ENCODE measurements around the gene AXIN1. TPM values are rescaled to one million over a fixed set of nuclear protein-coding genes. Genes with fewer than 3 reads are reported as not detected.

AXIN1 gene
- total RNA-seq, 1 experiment from 2014 or later: 42.0 TPM

DNA sequence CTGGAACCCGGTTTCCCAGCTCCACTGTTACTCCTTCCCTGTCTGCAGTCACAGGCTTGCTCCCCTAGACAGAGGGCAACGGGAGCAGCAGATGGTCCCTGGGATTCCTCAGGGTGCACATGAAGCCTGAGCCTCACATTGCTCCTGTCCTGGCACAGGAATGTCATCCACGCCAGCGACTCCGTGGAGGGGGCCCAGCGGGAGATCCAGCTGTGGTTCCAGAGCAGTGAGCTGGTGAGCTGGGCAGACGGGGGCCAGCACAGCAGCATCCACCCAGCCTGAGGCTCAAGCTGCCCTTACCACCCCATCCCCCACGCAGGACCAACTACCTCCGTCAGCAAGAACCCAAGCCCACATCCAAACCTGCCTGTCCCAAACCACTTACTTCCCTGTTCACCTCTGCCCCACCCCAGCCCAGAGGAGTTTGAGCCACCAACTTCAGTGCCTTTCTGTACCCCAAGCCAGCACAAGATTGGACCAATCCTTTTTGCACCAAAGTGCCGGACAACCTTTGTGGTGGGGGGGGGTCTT lies 47.6 kb upstream of the AXIN1 start:
- Histone ChIP-seq H3K36me3 (ENCODE audit: low read depth) (no peaks in the 10 kb centered on the region), H4K20me1 (ENCODE audit: insufficient read depth) (no peaks in the 10 kb centered on the region), H3K4me2 (peak overlapping the region; percentile 85), H2AFZ (no peak overlapping the region), H3K79me2 (ENCODE audit: low read depth) (peaks cover 9% of the 10 kb centered on the region; the same call in 1 of the 2 replicates), H3F3A (ENCODE audit: insufficient read depth, low read depth) (peaks cover 59% of the 10 kb centered on the region), H3K9me3 (ENCODE audit: insufficient read depth, low read depth) (no peaks in the 10 kb centered on the region), H3K27ac (no peak overlapping the region), H3K4me3 (peak overlapping the region; percentile 99), H3K9me2 (ENCODE audit: insufficient read depth) (no peaks in the 10 kb centered on the region), H3K4me1 (replicated peaks; ENCODE audit: insufficient read depth) (peaks cover 20% of the 10 kb centered on the region), H3K27me3 (ENCODE audit: insufficient read depth, low read depth) (no peaks in the 10 kb centered on the region)
- POLR2A ChIA-PET (ENCODE audit: unreplicated experiment): no interaction called here
- no peak for DNase-seq
- CTCF ChIA-PET: no interaction called here
- BruUV-seq (replicated peaks): no TSS peak
- TF ChIP-seq, protein P1, sequence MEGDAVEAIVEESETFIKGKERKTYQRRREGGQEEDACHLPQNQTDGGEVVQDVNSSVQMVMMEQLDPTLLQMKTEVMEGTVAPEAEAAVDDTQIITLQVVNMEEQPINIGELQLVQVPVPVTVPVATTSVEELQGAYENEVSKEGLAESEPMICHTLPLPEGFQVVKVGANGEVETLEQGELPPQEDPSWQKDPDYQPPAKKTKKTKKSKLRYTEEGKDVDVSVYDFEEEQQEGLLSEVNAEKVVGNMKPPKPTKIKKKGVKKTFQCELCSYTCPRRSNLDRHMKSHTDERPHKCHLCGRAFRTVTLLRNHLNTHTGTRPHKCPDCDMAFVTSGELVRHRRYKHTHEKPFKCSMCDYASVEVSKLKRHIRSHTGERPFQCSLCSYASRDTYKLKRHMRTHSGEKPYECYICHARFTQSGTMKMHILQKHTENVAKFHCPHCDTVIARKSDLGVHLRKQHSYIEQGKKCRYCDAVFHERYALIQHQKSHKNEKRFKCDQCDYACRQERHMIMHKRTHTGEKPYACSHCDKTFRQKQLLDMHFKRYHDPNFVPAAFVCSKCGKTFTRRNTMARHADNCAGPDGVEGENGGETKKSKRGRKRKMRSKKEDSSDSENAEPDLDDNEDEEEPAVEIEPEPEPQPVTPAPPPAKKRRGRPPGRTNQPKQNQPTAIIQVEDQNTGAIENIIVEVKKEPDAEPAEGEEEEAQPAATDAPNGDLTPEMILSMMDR (conservative IDR thresholded peaks at IDR 0.05): no peak
- no peak for TF ChIP-seq EZH2 (IDR thresholded peaks at IDR 0.05; ENCODE audit: low read depth)
- intact Hi-C loops (cut with micrococcal nuclease; ENCODE audit: unreplicated experiment): loop anchor here (2.0 kb wide), 1 partner anchor 135 kb away; no protein-coding TSS in a partner anchor

DNA sequence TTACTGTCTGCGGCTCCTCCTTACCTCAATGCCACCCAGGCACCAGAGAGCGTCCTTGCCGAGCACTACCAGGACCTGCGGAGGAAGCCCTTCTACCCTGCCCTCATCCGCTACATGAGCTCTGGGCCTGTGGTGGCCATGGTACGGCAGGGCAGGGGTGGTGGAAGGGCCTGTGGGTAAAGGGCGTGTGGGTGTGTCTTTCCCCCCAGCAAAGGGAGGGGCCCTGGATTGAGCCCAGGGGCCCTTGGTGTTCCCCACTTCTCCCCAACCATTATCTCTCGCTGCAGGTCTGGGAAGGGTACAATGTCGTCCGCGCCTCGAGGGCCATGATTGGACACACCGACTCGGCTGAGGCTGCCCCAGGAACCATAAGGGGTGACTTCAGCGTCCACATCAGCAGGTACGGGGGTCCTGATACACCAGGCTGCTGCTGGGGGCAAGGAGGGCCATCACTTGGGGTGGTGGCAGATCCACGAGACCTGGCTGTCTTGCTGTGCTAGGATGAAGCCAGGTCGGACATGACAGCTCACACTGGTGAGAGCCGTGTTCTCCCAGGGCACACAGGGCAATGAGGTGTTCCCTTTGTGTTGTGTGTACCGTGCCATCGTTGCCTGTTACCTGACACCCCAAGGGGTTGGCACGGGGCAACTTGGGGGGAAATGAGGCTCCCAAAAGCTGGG lies 47.0 kb upstream of the AXIN1 start:
- Histone ChIP-seq H3F3A (ENCODE audit: insufficient read depth, low read depth) (peaks cover 62% of the 10 kb centered on the region), H3K36me3 (ENCODE audit: low read depth) (no peaks in the 10 kb centered on the region), H3K27me3 (ENCODE audit: insufficient read depth, low read depth) (no peaks in the 10 kb centered on the region), H2AFZ (no peak overlapping the region), H3K9me3 (ENCODE audit: insufficient read depth, low read depth) (no peaks in the 10 kb centered on the region), H4K20me1 (ENCODE audit: insufficient read depth) (no peaks in the 10 kb centered on the region), H3K9me2 (ENCODE audit: insufficient read depth) (no peaks in the 10 kb centered on the region), H3K27ac (no peak overlapping the region), H3K4me3 (no peak overlapping the region), H3K79me2 (ENCODE audit: low read depth) (peaks cover 9% of the 10 kb centered on the region; the same call in 1 of the 2 replicates), H3K4me1 (replicated peaks; ENCODE audit: insufficient read depth) (peaks cover 20% of the 10 kb centered on the region), H3K4me2 (no peak overlapping the region)
- POLR2A ChIA-PET (ENCODE audit: unreplicated experiment): no interaction called here
- CTCF ChIA-PET: no interaction called here
- BruUV-seq (replicated peaks): no TSS peak
- DNase-seq: no peak
- intact Hi-C loops (cut with micrococcal nuclease; ENCODE audit: unreplicated experiment): loop anchor here (2.0 kb wide), 1 partner anchor 135 kb away; no protein-coding TSS in a partner anchor
- TF ChIP-seq, protein P1 (conservative IDR thresholded peaks at IDR 0.05): no peak
- no peak for TF ChIP-seq EZH2 (IDR thresholded peaks at IDR 0.05; ENCODE audit: low read depth)

DNA sequence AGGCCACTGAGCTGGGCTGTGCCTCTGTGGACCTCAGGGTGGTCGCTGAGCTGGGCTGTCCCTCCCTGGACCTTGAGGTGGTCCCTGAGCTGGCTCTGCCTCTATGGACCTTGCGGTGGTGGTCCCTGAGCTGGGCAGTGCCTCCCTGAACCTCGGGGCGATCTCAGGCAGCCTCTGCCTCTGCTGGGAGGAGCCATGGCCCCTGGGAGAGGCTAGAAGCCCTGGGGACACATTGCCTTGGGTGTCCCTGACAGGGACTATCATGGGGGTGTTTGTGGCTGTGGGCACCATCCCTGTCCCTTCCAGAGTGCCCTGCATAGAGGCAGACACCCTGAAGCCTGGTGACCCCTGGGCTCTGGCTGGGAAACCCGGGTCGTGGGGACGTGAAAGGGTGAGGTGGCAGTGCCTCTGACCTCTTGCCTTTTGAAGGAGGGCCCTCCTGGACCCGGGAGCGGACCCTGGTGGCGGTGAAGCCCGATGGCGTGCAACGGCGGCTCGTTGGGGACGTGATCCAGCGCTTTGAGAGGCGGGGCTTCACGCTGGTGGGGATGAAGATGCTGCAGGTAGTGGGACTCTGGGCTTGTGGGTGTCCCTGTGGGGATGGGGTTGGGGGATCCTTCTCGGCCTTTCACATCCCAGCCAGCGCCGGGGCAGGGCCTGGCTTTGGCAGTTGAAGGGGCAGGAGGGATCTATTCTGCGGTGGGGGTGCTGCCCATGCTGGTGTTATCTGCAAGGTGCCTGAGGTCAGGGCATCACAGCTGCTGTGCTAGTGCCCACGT lies 46.2 kb upstream of the AXIN1 start:
- no TSS peak for BruUV-seq (replicated peaks)
- no peaks in the 10 kb centered on the region for H3K9me2 ChIP-seq (ENCODE audit: insufficient read depth)
- H3K4me3 ChIP-seq: no peak overlapping the region
- intact Hi-C loops (cut with micrococcal nuclease; ENCODE audit: unreplicated experiment): no loop called here
- H3K27me3 ChIP-seq (ENCODE audit: insufficient read depth, low read depth): no peaks in the 10 kb centered on the region
- H3K4me2 ChIP-seq: no peak overlapping the region
- ChIA-PET CTCF (no interaction called here), POLR2A (ENCODE audit: unreplicated experiment) (no interaction called here)
- no peaks in the 10 kb centered on the region for H3K9me3 ChIP-seq (ENCODE audit: insufficient read depth, low read depth)
- H2AFZ ChIP-seq: no peak overlapping the region
- TF ChIP-seq, protein P1 (conservative IDR thresholded peaks at IDR 0.05): no peak
- no peak for TF ChIP-seq EZH2 (IDR thresholded peaks at IDR 0.05; ENCODE audit: low read depth)
- peaks cover 20% of the 10 kb centered on the region for H3K4me1 ChIP-seq (replicated peaks; ENCODE audit: insufficient read depth)
- peaks cover 62% of the 10 kb centered on the region for H3F3A ChIP-seq (ENCODE audit: insufficient read depth, low read depth)
- no peaks in the 10 kb centered on the region for H3K36me3 ChIP-seq (ENCODE audit: low read depth)
- H3K79me2 ChIP-seq (ENCODE audit: low read depth): peaks cover 9% of the 10 kb centered on the region; the same call in 1 of the 2 replicates
- DNase-seq: no peak
- H4K20me1 ChIP-seq (ENCODE audit: insufficient read depth): no peaks in the 10 kb centered on the region
- no peak overlapping the region for H3K27ac ChIP-seq

Measured in PC-9 (cell line).